Mesenteric fat pad (tissue), 1 donor: ENCODE results near the gene GPAT3. TPM values are rescaled to one million over a fixed set of nuclear protein-coding genes. Genes with fewer than 3 reads are reported as not detected.
"Not testable (repeated sequence)": the region's sequence is repeated elsewhere in the genome, so short reads cannot be mapped to it uniquely, and the experiment has no call there.

Source experiments
- DNase-seq: peaks from one replicate; pipeline ENCODE4 v3.0.0-alpha.2; 2020; ENCODE audit warnings: low spot score
- long read RNA-seq: library from polyadenylated mRNA; unstranded; transcript quantifications from one replicate; pipeline ENCODE4 v2.0.0, GENCODE V29; 2020
- total RNA-seq: library from RNA; stranded (reverse); fragmentation: NEBNext Ultra II Directional; extraction: Animal tissue kit (Norgen Biotek cat#: 25700); gene quantifications from one replicate; pipeline ENCODE4 v1.2.1, GENCODE V29; 2021
- donor health status: DM: yes; HTN: yes; CAD: no.

Gene GPAT3
- total RNA-seq = 9.2 TPM
- long read RNA-seq, transcript GPAT3-201 (12 exons, 2,625 nt) = major isoform, 27 of 34 reads
- long read RNA-seq, partial matches to known transcripts = 2 of 34 reads
- long read RNA-seq, other reads (novel, unspliced or antisense) = 2 of 34 reads

- DNase-seq = peak; percentile 95
Observed at GRCh38 chr4:83535520-83536361, at the start of gene GPAT3. Gene GPAT3 (plus strand): TSS chr4:83536108. CDS start chr4:83536623, 515 bp downstream.

GRCh38 chr4:83486457-83487129 lies 49.3 kb upstream of the GPAT3 start:
- DNase-seq = no peak

- DNase-seq = no peak
Observed at GRCh38 chr4:83489711-83490326, 46.1 kb upstream of the GPAT3 start.

GRCh38 chr4:83490876-83491450 lies 44.9 kb upstream of the GPAT3 start:
- no peak for DNase-seq

- not testable (repeated sequence) for DNase-seq
Observed at GRCh38 chr4:83496085-83496917, 39.6 kb upstream of the GPAT3 start.

- no peak for DNase-seq
Observed at GRCh38 chr4:83498187-83498586, 37.7 kb upstream of the GPAT3 start.

GRCh38 chr4:83501671-83502070 lies 34.2 kb upstream of the GPAT3 start:
- not testable (repeated sequence) for DNase-seq

GRCh38 chr4:83503974-83504373 lies 31.9 kb upstream of the GPAT3 start:
- no peak for DNase-seq

- DNase-seq = no peak
Observed at GRCh38 chr4:83504503-83504902, 31.4 kb upstream of the GPAT3 start.

GRCh38 chr4:83504996-83505395 lies 30.9 kb upstream of the GPAT3 start:
- DNase-seq = no peak

- DNase-seq = not testable (repeated sequence)
Observed at GRCh38 chr4:83509156-83509585, 26.7 kb upstream of the GPAT3 start.

- DNase-seq = no peak
Observed at GRCh38 chr4:83510442-83510841, 25.5 kb upstream of the GPAT3 start.

- DNase-seq = no peak
Observed at GRCh38 chr4:83516042-83516772, 19.7 kb upstream of the GPAT3 start.

- DNase-seq = no peak
Observed at GRCh38 chr4:83522239-83522638, 13.7 kb upstream of the GPAT3 start.

- DNase-seq = no peak
Observed at GRCh38 chr4:83527671-83528070, 8.2 kb upstream of the GPAT3 start.

GRCh38 chr4:83536362-83537272 lies 709 bp downstream of the GPAT3 start:
- no peak for DNase-seq

- DNase-seq = no peak
Observed at GRCh38 chr4:83542225-83542624, 6.3 kb downstream of the GPAT3 start.

GRCh38 chr4:83546786-83547185 lies 10.9 kb downstream of the GPAT3 start:
- no peak for DNase-seq
